COLO668 (cell line): ENCODE measurements around the gene FBXW8.

Experiments
- DNase-seq: peaks from one replicate; lab custom pipeline; 2025; ENCODE audit not compliant: unreplicated experiment; lab: John Stamatoyannopoulos, UW

Gene FBXW8

GRCh38 chr12:116990329-116990728, 79.6 kb downstream of the FBXW8 start:
- DNase-seq: no peak

- no peak for DNase-seq
Observed at GRCh38 chr12:116990971-116991966, 80.5 kb downstream of the FBXW8 start.

DNA sequence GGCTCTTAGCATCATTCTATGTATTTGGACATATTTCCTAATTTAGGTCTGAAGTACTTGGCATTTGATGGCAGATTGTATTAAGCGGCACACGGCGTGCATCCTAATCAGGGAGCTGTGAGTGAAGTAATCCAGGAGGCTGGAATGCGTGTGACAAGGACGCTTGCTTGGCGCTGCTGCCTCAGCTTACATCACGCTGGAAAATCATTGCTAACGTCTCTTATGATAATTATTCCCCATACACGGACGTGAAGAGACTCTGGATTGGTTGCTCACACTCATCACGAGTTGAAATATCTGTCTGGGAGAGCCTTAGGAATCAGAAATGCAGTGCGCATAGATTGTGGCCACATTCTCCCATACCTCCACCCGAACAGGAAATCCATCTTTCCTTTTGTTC, 85.3 kb downstream of the FBXW8 start:
- DNase-seq: no peak

DNA sequence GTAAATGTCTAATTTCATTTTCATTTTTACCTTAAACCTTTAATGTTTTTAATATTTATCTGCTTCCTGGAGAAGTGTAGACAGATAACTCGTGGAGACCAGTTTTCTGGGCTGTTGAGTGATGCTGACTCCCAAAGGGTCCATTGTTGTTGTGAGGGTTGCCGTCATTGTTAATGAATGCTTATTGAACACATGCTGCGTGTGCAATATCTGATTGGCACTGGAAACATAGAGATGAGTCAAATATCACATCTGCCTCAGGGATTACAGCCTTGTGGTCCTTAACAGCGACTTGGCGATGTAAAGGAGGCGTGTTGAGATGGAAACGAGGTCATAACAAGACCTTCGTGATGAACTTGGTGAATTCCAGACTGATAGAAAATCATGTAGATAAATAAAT, 85.9 kb downstream of the FBXW8 start:
- no peak for DNase-seq

DNA sequence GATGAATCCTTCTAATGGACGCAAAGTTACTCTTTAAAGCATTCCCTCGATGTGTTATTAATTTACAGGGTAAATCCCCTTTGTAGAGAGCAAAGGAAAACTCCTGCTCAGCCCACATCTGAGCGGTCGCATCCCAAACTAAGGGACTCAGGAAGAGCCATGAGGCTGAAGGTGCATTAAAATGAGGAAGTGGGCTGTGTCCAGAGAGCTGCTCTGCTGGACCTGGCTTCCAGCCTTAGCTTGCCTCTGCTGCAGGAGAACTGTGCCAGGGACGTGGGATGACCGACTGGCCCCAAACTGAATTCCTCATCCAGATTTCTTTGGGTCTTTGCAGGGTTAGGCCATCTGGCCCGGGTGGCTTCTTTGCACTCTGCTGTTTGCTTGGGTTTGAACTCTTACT, 88.3 kb downstream of the FBXW8 start:
- DNase-seq: no peak

DNA sequence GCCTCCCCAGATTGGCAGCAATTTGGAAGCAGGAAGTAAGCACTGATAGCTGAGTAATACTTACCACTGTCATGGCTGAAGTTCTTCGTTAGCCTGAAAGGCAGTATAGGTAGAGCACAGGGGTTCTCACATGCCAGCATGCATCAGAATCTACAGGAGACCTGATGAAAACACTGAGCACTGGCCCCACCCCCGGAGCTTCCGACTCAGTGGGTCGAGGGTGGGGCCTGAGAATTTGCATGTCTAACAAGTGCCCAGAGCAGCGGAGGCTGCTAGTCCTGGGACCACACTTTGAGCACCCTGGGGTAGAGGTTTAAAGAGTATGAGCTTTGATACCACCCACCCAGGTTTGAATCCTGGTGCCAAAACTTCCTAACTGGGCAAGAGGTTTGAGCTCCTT, 89.6 kb downstream of the FBXW8 start:
- no peak for DNase-seq

- no peak for DNase-seq
Observed at GRCh38 chr12:117002051-117002817, 91.5 kb downstream of the FBXW8 start.

GRCh38 chr12:117003883-117004404, 93.2 kb downstream of the FBXW8 start:
- no peak for DNase-seq

- no peak for DNase-seq
Observed at GRCh38 chr12:117005417-117006046, 94.8 kb downstream of the FBXW8 start.

- no peak for DNase-seq
Observed at GRCh38 chr12:117006333-117006732, 95.6 kb downstream of the FBXW8 start.

DNA sequence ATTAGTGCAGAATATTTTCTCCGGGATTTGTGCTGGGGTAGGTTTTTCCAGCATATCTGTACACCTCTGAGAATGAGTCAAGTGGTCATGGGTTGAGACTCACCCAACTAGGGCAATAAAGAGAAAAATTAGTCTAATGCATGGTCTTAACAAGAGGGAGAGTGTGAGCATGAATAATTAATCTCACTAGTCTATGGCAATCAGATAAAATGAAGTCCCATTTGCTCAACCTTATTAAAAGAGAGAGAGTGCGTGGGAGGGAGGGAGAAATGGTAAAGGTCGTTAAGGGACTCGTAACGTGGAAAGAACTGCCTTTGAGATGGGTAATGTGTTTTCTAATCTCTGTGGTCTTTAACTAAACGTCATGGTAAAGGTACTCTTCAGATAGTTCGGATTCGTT, 96.8 kb downstream of the FBXW8 start:
- no peak for DNase-seq

DNA sequence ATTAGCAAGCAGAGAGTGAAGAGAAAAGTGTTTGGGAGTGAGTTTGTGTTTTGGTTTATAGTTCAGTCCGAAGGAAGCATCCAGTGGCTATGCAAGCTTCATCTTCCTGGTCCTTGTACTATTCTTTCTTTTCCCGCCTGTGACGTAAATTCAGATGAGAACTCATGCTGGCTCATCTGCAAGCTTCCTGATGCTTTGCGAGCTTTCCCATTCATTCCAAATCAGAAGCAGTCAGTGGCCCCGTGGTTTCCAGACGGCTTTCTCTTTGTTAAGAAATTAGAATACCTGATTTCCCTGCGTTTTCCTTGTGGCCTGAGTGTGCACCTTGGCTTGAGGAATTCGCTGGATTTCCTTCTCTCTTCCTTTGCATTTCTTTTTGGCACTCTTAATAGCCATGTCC, 99.0 kb downstream of the FBXW8 start:
- DNase-seq: no peak

DNA sequence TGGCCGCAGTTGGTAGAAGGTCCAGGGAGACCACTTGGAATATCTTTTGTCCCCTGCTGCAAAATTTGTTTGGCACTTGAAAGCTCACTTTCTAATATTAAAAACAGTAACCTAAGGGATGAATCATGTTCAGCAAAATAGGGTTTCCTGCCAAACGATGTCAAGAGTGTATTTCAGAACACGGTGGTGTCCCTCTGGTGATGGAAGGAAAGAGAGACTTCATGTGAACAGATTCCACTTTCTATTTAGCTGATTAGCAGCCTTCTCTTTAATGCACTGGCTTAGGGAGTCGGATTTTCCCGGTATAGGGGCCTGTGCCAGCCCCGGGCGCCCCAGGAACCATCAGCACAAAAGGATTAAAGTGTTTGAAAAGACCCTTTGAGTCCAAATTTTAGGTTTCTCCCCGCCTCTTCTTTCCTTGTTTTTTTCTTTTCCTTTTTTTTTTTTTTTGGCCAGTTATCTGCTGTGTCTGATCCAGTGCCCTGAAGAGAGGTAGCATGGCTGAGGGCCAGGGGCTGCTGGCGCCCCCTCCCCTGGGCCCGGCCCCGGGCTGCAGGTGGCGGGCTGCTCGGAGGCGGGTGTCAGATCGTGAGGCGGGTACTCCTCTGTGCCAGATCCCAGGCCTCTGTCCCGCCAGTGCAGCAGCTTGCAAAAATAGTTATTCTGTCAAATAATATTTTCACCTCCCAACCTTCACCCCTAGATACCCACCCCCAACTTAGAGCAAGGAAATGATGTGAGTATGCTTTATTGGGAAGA, 100.1 kb downstream of the FBXW8 start:
- DNase-seq: no peak

GRCh38 chr12:117011988-117012805, 101.4 kb downstream of the FBXW8 start:
- no peak for DNase-seq

- DNase-seq: no peak
Observed at GRCh38 chr12:117013726-117014125, 103.0 kb downstream of the FBXW8 start.

- DNase-seq: no peak
Observed at GRCh38 chr12:117014342-117014887, 103.7 kb downstream of the FBXW8 start.

DNA sequence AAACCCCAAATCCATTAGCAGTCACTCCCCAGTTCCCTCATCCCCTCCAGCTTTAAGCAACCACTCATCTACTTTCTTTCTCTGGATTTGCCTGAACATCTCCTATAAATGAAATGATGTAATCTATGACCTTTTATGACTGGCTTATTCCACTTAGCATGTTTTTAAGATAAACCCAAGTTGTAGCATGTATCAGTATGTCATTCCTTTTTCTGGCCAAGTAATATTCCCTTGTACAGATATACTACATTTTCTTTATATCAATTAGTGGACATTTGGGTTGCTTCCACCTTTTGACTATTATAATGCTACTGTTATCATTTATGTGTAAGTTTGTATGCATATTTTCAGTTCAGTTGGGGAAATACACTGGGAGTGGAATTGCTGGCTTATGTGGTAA, 105.1 kb downstream of the FBXW8 start:
- no peak for DNase-seq

DNA sequence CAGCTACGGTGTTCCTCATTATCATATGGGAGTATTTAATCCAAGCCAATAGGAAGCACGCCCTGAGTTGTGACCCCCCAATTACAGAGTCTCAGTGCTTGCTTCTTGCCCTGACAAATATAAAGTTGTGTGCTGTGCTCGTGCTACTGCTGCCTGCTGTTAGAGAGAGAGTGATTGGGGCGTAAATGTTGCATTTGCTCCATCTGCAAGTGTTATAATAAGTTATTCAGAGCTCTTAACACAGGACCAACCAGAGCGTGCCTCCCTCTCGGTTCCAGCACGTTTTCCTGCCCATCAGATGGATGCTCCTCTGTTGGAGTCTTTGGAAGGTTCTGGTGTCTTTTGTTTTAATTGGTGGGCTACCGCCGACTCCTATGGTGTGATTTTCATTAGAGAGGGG, 107.1 kb downstream of the FBXW8 start:
- DNase-seq: no peak

GRCh38 chr12:117018276-117018675, 107.5 kb downstream of the FBXW8 start:
- no peak for DNase-seq
